GM18502 (cell line): ENCODE results near the gene EFCAB8.

Source experiments
- ATAC-seq: cut with Tn5 transposase; IDR thresholded peaks from one replicate; pipeline ENCODE4 v1.9.1; 2021; ENCODE audit warnings: mild to moderate bottlenecking; ENCODE audit not compliant: unreplicated experiment, poor library complexity

Gene EFCAB8

DNA sequence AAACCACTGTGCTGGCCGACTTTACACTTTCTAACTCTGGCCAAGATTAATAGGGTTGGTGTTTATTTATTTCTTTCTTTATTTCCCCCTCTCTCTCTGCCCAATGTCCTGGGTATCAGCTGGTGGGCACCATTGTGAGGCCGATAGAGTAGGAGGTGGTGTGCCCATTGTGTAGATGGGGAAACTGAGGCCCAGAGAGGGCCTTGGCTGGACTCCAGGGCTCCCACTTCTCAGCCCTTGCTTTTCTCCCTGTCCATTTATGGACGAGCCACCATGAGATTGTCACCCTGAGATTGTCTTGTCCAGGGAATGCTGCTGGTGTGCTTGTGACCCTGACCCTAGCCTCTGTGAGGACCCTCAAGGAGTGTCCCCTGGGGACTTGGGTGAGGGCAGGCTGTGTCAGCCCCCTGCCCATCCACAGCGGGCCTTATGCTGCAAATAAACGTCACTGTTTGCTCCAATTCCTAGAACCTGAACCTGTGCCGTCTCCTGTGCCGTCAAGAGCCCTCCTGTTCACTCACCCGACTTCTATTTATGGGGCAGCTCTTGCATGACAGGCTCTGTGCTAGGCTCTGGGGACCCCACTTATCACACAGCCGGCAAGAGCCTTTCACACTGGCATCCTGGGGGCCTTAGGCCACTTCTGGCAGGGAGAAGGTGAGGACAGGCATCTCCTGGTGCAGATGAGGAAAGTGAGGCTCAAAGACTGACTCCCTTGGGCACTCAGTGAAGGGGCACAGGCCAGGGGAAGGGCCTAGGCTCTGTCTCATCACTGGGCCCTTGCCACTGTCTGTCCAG is 120.7 kb downstream of the EFCAB8 start:
- ATAC-seq = no peak

DNA sequence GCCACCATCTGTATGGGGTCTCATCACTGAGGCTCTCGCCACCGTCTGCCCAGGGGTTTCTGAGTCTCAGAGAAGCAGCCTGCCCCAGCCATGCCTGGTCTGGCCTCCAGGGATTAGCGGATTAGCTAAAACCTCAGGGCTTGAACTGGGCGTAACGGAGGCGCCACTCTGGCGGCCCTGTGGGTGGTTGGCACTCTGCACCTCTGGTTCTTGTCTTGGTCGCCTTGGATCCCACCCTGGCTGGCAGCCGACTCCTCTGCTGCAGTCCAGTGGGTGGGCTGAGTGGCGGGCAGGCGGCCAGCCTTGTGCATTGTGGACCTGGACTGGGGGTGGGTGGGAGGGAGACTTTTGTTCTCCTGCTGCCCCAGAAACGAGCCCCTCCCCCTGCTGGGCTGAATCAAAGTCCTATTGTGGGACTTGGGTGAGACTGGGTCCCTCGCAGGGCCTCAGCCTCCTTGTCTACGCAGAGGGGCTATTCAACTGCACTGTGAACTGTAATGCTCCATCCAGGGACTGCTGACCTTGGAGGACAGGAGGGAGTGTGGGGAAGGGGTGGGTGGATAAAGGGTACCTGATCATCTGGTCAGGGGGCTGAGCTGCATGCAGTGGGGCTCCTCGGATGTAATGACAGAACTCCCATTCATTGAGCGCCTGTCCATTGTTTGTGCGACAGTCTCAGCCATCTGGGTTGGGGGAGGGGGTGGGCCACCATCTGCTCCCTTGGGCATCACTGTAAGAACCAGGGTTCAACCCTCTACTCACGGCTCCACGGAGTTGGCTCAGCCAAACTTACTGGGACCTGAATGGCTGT is 121.6 kb downstream of the EFCAB8 start:
- no peak for ATAC-seq

DNA sequence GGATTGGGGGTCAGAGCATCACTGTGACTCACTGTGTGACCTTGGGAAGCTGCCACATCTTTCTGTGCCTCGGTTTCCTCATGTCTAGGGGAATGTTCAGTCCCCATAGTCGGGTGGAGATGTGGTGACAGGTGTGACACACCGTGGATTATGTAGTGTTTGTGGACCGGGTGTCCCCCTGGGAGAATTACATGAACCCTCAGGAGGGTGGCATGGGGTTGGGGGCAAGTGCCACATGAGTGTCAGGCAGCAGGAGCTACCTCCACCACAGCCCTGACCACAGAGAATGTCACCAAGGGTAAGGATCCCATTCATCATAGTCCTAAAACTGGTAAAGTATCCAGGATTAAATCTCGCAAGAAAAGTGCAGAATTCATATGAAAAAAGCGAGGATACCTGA is 122.3 kb downstream of the EFCAB8 start:
- ATAC-seq = no peak

DNA sequence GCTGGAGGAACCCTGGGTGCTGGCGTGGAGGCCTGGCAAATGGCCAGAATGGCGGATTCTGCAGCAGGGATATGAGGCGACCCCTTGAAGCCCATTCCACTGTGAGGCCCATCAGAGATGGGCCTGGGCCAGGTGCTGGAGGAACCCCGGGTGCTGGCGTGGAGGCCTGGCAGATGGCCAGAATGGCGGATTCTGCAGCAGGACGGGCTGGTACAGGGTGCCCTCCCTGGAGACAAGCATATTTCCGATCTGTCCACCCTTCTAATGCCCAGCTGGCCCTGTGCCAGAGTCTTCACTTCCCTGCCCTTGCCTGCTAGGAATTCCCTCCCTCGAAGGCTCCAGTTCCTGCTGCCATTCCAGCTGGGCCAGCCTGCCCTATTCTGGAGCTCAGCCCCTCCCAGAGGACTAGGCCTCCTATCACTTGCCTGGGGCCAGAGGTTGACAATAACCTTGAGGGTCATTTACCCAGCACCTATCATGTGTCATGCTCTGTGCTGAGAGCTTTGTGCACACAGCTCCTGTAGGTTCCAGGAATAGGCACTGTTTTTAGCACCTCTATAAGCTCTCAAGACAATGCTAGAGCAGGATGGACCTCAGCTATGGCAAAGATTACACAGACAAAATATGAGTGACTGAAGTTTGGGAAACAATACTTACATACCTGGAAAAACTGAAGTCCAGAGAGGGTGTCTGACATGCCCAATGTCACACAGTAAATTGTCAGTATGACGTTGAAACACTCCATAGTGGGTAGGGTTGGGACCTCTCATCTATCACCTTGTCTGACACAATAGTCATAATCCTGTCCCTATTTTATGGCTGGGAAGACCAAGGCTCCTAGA is 124.1 kb downstream of the EFCAB8 start:
- ATAC-seq = no peak

DNA sequence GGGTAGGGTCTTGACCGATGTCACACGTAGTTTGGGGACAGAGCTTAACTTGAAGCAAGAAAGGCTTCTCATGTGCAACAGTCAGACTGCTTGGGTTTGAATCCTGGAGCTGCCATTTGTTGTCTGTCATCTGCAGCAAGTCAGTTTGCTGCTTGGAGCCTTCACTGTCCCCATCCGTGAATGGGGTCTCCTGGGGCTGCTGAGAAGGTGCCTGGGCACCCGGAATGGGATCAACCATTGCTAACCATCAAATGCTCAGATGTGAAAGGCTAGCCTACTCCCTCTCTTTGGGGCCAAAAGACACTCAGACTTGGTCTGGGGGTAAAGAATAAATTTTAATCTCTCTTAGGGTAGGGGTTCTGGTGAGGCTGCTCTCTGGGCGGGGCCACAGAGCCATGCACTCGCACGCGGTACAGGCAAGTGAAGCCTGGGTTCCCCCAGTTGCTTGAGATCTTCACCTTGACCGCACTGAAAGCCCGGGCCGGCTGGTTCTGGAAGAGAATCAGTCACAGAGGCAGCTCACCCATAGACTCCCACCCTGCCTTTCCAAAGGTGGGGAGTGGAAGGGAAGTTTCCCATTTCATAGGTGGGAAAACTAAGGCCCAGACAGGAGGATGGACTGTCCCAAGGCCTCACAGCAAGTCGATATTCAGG is 124.9 kb downstream of the EFCAB8 start:
- ATAC-seq = no peak

DNA sequence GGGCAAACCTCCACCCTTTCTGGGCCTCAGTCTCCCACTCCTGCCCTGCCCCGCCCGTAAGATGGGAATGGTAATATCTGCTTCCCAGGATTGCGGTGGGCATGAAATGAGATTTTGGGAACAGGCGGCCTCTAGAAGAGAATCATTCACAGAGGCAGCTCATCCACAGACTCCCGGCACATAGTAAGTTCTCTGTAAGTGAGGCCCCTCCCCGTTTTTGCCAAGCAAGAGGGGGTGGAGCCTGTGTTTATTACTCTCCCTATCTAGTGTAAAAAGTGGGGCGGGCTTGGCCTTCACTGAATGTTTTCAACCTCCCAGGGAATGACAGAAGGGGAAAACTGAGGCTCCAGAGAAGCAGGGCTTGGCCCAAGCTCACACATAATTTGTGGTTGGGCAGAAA is 125.5 kb downstream of the EFCAB8 start:
- ATAC-seq = no peak

DNA sequence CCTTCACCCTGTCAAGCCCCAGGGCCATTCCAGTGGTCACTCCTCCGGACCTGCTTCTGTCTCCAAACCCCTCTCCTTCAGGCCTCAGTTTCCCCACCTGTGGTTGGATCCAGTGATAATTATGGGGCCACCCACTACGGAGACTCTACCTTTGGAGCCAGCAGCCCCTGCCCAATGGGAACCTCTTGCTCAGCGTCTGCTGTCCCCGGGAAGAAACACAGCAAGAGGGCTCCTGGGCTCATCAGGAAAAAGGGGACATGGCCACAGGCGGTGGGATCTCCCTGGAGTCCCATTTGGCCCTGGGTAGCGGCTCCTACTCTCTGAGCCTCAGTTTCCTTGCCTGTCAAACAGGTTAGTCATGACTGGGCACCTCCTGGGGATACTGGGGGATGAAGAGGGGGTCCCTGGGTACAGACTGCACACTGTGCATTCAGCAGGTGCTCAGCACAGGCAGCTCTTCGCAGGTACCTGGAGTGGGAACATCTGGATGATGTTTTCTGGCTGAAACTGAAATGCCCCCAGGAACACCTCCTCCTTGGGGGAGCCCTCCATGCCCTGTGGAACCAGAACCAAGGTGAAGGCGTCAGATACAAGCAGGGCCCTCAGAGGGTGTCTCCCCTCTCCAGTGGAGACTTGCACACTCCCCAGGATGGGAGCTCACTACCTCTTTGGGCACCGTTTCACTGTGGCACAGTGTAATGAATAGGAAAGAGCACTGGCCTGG is 126.1 kb downstream of the EFCAB8 start:
- no peak for ATAC-seq

DNA sequence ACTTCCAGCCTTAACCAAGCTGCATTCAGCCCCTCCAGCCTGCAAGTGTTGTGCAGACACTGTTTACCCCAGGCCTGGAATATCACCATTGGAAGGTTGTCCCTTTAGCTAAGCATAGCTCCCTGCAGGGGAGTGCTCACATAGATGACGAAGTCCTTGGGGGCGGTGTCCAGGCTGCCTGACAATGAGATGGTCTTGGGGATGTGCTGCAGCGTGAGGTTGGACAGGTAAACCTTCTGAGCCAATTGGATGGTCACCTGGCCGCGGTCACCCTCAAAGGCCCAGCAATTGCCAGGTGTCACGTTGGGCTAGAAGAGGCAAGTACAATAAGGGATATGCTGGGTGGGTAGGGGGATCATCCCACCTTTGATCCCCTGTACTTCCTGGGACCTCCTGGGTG is 126.9 kb downstream of the EFCAB8 start:
- no peak for ATAC-seq

DNA sequence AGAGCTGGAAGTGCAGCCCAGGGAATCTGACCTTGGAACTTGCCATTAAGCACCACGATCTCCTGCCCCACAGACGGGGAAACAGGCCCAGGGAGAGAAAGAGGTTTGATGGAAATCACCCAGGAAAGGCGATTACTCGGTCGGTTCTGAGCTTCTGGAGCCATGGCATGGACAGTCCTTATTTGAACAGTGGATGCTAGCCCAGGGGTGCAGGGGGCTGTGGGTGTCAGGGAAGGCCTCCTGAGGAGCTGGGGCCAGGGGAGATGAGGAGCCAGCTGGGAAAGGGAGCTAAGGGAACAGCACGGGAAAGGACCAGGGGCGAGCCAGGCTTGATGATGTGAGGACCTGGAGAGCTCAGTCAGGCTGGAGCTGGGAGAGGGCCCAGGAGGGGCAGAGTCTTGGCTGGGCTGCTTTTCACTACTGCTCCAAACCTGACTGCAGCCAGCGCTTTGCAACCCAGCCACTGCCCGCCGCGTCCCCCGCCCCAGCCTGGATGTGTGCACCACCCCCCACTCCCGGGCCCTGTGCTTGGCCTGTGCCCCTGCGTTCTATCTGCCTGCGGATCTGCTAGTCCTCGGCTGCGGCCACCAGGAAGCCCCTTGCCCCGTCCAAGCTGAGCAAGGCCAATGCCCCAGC is 127.7 kb downstream of the EFCAB8 start:
- no peak for ATAC-seq

DNA sequence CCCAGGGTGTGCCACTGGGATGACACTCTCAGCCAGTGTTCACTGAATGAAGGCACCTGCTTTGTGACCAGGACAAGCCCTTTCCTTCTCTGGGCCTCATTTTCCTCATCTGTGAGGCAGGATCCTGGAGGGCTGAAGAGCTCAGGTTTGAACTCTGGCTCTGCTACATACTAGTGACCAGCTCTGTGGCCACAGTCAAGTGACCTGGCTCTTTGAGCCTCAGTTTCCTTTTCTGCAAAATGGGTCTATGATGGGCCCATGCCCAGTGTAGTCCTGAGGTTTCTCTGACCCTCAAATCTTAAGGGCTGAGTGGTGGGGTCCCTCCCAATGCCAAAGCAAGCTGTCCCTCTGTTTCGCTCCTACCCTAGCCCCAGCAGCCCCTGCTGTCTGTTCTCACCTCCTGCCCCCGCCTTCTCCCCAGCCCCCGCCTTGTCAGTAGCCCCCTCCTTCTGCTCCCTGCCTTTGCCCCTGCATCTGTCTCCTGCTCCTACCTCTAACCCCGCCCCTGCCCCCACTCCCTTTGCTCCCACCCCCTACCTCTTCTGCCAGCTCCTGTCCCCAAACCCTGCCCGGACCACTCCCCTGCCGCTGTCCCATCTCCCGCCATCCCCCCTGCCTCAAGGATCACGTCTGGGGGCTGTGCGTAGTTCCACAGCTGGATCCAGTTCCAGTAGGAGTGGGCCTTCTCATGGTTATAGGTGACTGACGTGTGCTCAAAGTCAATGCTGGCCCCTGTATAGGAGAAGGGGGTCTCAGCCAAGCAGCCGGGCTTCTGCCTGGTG is 128.5 kb downstream of the EFCAB8 start:
- no peak for ATAC-seq

DNA sequence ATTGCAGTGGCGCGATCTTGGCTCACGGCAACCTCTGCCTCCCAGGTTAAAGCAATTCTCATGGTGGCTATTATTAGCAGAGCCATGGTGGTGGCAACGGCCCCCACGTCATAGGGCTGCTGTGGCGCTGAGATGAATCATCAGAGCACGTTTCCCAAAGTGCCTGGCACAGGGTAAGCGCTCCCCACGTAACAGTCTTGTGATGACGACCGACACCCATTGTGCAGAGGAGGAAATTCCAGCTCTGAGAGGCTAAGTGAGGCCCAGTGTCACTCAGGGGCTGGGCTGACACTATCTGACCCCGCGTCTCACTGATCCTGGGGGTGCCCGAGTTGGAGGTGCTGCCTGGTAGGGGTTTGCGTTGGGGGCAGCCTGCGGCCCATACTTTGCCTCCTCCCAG is 129.3 kb downstream of the EFCAB8 start:
- no peak for ATAC-seq

DNA sequence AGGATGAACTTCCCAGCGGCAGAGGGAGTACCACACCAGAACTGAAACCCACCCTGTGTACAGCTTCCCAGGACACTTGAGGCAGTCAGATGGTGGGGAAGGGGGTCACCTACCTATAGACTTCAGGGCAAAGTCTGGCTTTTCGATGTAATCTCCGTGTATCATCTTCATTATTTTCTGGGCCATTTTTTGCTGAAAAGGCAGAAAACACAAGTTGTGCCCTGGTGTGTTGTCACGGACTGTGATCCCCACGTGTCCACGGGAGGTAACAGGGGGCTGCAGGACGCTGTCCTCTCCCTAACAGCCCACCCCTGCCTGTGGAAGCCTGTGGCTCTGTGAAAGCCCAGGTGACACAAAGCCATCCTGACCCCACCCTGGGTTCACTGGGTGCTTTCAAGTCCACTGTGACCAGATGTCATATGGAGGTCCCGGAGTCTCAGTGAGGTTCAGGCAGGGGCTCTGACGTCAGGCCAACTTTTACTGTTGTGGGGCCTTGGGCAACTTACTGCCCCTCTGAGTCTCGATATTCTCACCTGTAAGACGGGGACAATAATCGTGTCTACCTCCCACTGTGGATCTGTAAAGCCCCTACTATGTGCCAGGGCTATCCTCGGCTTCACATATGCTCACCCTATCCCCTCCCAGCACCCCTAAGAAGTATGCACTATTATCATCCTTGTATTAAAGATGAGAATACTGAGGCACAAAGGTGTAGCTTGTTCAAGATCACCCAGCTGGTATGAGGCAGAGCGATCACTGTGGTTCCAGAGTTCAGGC is 131.0 kb downstream of the EFCAB8 start:
- no peak for ATAC-seq

DNA sequence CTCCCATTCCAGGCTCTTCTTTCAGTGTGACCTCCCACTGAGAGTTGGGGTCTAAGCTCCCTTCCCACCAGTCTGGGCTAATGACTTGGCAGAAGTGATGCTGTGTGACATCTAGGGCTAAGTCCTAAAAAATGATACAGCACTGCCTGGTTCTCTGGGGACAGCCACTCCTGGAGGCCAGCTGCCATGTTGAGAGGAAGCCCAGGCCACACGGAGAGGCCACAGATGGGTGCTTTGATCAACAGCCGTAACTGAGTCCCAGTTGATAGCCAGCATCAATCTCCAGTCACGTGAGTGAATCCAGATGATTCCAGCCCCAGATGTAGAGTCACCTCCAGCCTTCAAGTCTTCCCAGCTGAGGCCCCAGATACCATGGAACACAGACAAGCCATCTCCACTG is 131.7 kb downstream of the EFCAB8 start:
- no peak for ATAC-seq

DNA sequence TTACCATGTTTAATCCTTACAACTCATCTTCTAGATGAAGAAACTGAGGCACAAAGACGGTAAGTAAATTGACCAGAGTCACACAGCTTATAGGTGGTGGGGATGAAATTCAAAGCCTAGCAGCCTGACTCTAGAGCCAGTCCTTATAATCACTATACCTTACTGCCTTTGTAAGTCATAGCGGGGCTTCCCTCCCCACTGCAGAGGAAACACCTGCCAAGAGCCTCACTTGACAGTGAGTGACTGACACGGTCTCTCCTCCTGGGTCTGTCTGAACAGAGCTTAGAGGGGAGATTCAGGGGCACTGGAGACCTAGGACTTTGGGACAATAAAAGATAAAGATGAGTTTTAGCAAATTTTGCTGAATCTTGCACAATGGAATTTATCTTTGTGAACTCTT is 132.7 kb downstream of the EFCAB8 start:
- ATAC-seq = no peak

DNA sequence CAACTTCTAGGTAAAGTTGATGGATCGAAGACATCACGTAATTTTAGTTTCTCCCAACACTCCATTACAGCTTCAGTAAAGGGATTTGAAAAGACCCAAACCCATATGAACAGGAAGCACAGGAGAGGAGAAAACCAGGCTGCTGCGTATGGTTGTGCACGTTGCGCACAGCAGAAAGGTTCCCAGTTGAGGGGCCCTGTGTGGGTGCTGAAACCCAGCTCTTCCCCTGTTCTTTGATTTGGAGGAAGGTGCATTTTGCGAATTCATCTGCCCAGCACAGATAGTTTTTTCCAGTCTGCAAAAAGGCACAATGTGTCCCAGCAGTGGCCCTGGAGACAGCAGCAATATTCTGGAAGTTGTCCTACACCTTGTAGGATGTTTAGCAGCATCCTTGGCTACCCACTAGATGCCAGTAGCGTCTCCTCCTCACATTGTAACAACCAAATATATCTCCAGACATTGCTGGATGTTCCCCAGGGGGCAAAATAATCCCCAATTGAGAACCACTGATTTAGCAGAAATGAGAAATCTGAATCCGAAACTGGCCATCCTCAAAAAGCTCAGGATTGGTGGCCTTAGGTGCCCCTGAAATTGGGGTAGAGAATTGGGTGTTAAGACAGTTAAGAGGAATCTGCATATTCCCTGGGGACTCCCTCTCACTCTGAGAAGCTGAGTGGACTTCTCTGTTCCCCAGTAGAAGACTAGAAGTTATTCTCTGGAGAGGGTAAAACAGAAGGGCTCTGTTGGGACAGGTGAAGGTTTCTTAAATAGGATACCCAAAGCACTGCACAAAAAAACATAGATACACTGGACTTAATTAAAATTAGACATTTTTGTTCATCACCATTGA is 133.3 kb downstream of the EFCAB8 start:
- no peak for ATAC-seq

DNA sequence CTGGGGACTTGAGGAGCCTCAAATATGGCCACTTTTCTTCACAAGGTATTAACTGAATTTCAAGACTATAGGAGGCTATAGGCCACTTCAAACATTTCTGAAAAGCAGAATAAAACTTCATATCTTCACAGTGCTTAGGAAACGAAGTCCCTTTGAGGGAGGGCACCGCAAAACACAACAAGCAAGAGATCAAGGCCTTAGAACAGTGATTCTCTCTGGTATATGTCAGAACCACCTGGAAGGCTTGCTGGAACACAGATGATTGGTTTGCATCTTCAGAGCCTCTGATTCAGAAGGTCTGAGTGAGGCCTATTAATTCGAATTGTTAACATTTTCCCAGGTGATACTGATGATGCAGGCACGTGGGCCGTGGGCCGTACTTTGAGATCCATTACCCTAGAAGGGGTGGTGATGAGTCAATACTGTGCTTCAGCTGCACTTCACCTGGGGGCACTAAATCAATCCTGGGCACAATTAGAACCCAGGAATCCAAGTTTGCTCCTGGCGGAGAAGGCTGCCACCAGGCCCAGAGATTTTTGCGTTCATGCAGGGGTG is 134.8 kb downstream of the EFCAB8 start:
- ATAC-seq = no peak

DNA sequence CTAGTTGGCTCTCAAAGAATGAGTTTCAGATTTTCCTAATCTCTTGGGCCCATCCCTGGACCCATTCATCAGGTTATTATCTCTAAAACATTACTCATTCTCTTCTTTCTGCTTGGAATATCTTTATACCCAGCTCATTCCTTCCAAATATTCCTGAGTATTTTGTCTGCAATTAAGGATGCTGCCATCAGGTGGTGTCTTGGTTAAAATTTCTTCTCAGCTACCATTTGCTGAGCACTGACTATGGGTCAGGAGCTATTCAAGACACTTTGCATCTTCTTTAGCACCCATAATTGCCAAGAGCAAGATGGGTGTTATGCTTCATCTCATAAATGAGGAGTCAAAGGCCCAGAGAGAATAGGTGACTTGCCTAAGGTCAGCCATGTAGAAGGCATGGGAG is 137.1 kb downstream of the EFCAB8 start:
- ATAC-seq = no peak
